ENCODE measurements around the gene FMO1.

DNA sequence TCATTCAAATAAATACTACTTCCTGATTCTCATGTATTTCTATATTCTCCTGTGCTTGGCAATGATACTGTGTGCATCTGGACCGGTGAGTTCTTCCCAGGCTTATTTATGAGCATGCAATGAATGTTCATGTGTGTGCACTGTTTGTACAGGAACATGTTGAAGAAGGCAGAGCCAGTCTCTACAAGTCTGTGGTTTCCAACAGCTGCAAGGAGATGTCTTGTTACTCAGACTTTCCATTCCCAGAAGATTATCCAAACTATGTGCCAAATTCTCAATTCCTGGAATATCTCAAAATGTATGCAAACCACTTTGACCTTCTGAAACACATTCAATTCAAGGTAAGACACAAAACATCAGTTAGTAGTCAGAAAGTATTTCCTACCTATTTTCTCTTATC is 19.1 kb downstream of the FMO1 start:
- TF ChIP-seq EP300 (IDR thresholded peaks at IDR 0.05; ENCODE audit: borderline replicate concordance) (no peak), CEBPB (IDR thresholded peaks at IDR 0.05) (no peak), NFIC (IDR thresholded peaks at IDR 0.05) (no peak)
- TF ChIP-seq, protein P1, sequence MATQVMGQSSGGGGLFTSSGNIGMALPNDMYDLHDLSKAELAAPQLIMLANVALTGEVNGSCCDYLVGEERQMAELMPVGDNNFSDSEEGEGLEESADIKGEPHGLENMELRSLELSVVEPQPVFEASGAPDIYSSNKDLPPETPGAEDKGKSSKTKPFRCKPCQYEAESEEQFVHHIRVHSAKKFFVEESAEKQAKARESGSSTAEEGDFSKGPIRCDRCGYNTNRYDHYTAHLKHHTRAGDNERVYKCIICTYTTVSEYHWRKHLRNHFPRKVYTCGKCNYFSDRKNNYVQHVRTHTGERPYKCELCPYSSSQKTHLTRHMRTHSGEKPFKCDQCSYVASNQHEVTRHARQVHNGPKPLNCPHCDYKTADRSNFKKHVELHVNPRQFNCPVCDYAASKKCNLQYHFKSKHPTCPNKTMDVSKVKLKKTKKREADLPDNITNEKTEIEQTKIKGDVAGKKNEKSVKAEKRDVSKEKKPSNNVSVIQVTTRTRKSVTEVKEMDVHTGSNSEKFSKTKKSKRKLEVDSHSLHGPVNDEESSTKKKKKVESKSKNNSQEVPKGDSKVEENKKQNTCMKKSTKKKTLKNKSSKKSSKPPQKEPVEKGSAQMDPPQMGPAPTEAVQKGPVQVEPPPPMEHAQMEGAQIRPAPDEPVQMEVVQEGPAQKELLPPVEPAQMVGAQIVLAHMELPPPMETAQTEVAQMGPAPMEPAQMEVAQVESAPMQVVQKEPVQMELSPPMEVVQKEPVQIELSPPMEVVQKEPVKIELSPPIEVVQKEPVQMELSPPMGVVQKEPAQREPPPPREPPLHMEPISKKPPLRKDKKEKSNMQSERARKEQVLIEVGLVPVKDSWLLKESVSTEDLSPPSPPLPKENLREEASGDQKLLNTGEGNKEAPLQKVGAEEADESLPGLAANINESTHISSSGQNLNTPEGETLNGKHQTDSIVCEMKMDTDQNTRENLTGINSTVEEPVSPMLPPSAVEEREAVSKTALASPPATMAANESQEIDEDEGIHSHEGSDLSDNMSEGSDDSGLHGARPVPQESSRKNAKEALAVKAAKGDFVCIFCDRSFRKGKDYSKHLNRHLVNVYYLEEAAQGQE (IDR thresholded peaks at IDR 0.05; ENCODE audit: low read depth), result no peak

Measured in Ishikawa (cell line).